AG04450 (cell line): ENCODE results near the gene KCNMB2. TPM values are rescaled to one million over a fixed set of nuclear protein-coding genes. Genes with fewer than 3 reads are reported as not detected.

ENCODE experiments used
- CTCF ChIA-PET: fragments of 300-600, 350-600 bp; formaldehyde crosslinking; extraction: SDS; loops from one replicate; lab custom pipeline; 2022; ENCODE audit warnings: antibody characterized with exemption, inconsistent platforms; lab: Charles Lee
- POLR2A ChIA-PET: fragments of 350-600 bp; formaldehyde crosslinking; extraction: SDS; loops from one replicate; lab custom pipeline; 2021; ENCODE audit warnings: antibody characterized with exemption, inconsistent platforms; lab: Yijun Ruan, JAX
- DNase-seq: peaks from one replicate; pipeline ENCODE4 v3.0.0-alpha.2; 2011; ENCODE audit warnings: low read depth, low spot score
- H3K27ac ChIP-seq: one replicate; pipeline ENCODE4 v1.5.1; 2012; ENCODE audit warnings: low read depth, low read length, control low read depth
- H3K27me3 ChIP-seq: one replicate; pipeline ENCODE4 v1.6.0; 2012; ENCODE audit warnings: low read length; ENCODE audit not compliant: control insufficient read depth, insufficient read depth
- H3K4me3 ChIP-seq: 2 replicates; pipeline ENCODE4 v1.5.1; 2011; ENCODE audit warnings: mild to moderate bottlenecking, low read depth, low read length, control low read depth
- H3K9me3 ChIP-seq: 2 replicates; pipeline ENCODE4 v1.5.1; 2012; ENCODE audit warnings: low read length; ENCODE audit not compliant: control insufficient read depth, insufficient read depth
- polyA plus RNA-seq: library from polyadenylated mRNA; depleted of rRNA; stranded (reverse); fragments of >200 nt; gene quantifications from 2 replicates; pipeline ENCODE4 v1.2.3, GENCODE V29; 2011
- TF ChIP-seq, protein P1 (sequence below): IDR thresholded peaks from 2 replicates; pipeline ENCODE4 v1.5.1; 2011; ENCODE audit warnings: low read depth, low read length, control low read depth, inconsistent platforms

The KCNMB2 gene
- polyA plus RNA-seq, 1 experiment, result not detected

DNA sequence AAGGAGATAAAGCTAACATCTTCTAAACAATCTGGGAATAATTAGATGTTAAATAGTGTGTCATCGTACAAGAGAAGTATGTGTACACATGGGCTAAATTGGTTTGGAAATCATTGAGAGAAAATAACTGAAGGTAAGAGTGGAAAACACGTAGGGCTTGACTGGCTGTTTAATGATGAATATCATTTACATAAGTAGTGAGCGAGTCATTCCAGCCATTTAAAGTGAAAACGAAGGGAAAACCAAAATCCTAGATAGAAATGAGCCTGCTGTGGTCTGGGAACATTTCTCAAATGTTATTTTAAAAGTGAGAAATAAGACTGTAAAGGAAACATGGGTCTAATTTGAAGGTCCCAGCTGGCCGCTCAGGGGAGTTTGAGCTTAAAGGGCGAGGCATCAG, 41.9 kb upstream of the KCNMB2 start:
- Histone ChIP-seq H3K9me3 (no peaks in the 10 kb centered on the region), H3K4me3 (no peak overlapping the region), H3K27ac (no peak overlapping the region), H3K27me3 (no peaks in the 10 kb centered on the region)
- TF ChIP-seq, protein P1, sequence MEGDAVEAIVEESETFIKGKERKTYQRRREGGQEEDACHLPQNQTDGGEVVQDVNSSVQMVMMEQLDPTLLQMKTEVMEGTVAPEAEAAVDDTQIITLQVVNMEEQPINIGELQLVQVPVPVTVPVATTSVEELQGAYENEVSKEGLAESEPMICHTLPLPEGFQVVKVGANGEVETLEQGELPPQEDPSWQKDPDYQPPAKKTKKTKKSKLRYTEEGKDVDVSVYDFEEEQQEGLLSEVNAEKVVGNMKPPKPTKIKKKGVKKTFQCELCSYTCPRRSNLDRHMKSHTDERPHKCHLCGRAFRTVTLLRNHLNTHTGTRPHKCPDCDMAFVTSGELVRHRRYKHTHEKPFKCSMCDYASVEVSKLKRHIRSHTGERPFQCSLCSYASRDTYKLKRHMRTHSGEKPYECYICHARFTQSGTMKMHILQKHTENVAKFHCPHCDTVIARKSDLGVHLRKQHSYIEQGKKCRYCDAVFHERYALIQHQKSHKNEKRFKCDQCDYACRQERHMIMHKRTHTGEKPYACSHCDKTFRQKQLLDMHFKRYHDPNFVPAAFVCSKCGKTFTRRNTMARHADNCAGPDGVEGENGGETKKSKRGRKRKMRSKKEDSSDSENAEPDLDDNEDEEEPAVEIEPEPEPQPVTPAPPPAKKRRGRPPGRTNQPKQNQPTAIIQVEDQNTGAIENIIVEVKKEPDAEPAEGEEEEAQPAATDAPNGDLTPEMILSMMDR, result no peak
- no peak for DNase-seq
- ChIA-PET POLR2A (no interaction called here), CTCF (no interaction called here)

DNA sequence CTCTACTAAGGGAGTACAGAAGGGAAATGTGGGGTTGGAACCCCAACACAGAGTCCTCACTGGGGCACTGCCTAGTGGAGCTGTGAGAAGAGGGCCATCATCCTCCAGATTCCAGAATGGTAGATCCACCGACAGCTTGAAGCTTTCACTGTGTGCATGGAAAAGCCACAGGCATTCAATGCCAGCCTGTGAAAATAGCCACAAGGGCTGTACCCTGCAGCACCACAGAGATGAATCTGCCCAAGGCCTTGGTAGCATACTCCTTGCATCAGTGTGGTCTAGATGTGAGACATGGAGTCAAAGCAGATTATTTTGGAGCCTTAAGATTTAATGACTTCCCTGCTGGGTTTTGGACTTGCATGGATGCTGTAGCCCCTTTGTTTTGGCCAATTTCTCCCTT, 39.3 kb upstream of the KCNMB2 start:
- Histone ChIP-seq H3K9me3 (no peaks in the 10 kb centered on the region), H3K27me3 (no peaks in the 10 kb centered on the region), H3K4me3 (no peak overlapping the region), H3K27ac (no peak overlapping the region)
- ChIA-PET CTCF (no interaction called here), POLR2A (no interaction called here)
- TF ChIP-seq, protein P1, result no peak
- no peak for DNase-seq

DNA sequence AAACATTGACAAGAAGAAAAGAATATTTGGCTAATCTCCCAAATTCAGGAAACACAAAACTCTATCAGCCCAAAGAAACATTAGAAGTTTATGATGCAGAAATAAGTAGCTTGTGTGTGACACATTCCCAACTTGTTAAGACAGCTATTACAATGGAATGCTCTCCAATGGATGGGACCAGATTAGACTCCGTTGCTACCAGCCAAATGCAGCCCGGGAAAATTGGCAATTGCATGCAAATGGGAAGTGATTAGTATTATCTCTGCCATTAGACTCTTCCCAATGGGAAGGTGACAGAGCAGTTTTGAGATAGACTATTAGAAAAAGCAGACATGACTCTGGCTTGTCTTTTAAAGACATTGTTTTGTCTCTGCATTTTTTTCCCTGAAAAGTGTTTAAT, 37.4 kb upstream of the KCNMB2 start:
- TF ChIP-seq, protein P1, result no peak
- ChIA-PET CTCF (no interaction called here), POLR2A (no interaction called here)
- H3K9me3 ChIP-seq, result no peaks in the 10 kb centered on the region
- DNase-seq, result no peak
- H3K27ac ChIP-seq, result no peak overlapping the region
- no peak overlapping the region for H3K4me3 ChIP-seq
- no peaks in the 10 kb centered on the region for H3K27me3 ChIP-seq

DNA sequence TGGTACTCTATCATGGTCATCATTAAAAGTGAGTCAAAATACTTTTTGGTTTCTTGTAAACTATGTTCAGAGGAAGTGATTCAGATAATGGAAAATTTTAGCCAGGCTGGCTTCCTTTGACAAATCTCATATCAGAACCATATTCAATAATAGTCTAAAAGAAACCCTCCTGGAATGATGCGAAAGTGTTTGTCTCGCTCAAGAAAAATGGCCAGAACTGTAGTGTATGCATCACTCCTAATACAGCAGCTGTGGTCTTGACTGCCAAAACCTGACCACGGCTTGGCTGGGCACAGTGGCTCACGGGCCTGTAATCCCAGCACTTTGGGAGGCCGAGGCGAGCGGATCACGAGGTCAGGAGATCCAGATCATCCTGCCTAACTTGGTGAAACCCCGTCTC, 35.6 kb upstream of the KCNMB2 start:
- ChIA-PET POLR2A (no interaction called here), CTCF (no interaction called here)
- Histone ChIP-seq H3K9me3 (no peaks in the 10 kb centered on the region), H3K4me3 (no peak overlapping the region), H3K27ac (no peak overlapping the region), H3K27me3 (no peaks in the 10 kb centered on the region)
- no peak for DNase-seq
- TF ChIP-seq, protein P1, result no peak

DNA sequence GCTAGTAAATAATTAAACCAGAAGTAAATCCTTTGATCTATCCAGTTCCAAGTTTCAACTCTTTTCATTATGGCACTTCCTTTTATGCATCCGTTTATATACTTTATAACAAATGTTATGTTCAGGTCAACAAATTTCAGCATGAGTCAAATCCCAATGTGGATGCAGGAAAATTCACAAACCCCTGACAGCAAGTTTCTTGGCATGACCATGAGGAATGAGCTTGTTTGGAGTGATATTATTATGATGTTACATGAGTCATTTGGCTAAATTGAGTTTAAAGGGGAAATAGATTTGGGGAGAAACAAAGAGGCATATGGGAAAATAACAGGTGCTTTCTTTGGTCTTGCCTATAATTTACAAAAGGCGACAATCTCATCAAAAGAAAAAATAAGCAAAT, 32.1 kb upstream of the KCNMB2 start:
- ChIA-PET CTCF (no interaction called here), POLR2A (no interaction called here)
- Histone ChIP-seq H3K27ac (no peak overlapping the region), H3K4me3 (no peak overlapping the region), H3K27me3 (no peaks in the 10 kb centered on the region), H3K9me3 (no peaks in the 10 kb centered on the region)
- no peak for DNase-seq
- TF ChIP-seq, protein P1, result no peak
